WERI-Rb-1 (cell line): Measurements from ENCODE around the gene SLF2.
"Not testable (repeated sequence)": the region's sequence is repeated elsewhere in the genome, so short reads cannot be mapped to it uniquely, and the experiment has no call there.

Experiments
- DNase-seq: peaks from one replicate; pipeline ENCODE4 v3.0.0-alpha.2; 2020
- H3K27ac ChIP-seq: fragments of 250-450 bp; sonication (Bioruptor Pico); 2 replicates; pipeline ENCODE4 v1.5.1; 2020; ENCODE audit warnings: mild to moderate bottlenecking, moderate library complexity
- H3K27me3 ChIP-seq: fragments of 250-450 bp; sonication (Bioruptor Pico); 2 replicates; pipeline ENCODE4 v1.5.1; 2021; ENCODE audit warnings: mild to moderate bottlenecking, low read depth, moderate library complexity; ENCODE audit not compliant: insufficient read depth, severe bottlenecking
- H3K36me3 ChIP-seq: fragments of 250-450 bp; sonication (Bioruptor Pico); 2 replicates; pipeline ENCODE4 v1.5.1; 2020; ENCODE audit warnings: mild to moderate bottlenecking, moderate library complexity
- H3K4me3 ChIP-seq: 2 replicates; pipeline ENCODE4 v1.5.1; 2011; ENCODE audit warnings: low read depth, mild to moderate bottlenecking, control low read depth, low read length
- H3K9me3 ChIP-seq: fragments of 250-450 bp; sonication (Bioruptor Pico); 2 replicates; pipeline ENCODE4 v1.5.1; 2021; ENCODE audit warnings: mild to moderate bottlenecking, moderate library complexity; ENCODE audit not compliant: severe bottlenecking
- TF ChIP-seq, protein P1 (sequence below): IDR thresholded peaks from 2 replicates; pipeline ENCODE4 v1.5.1; 2011; ENCODE audit warnings: low read depth, mild to moderate bottlenecking, control low read depth, inconsistent platforms, low read length

SLF2 gene

DNA sequence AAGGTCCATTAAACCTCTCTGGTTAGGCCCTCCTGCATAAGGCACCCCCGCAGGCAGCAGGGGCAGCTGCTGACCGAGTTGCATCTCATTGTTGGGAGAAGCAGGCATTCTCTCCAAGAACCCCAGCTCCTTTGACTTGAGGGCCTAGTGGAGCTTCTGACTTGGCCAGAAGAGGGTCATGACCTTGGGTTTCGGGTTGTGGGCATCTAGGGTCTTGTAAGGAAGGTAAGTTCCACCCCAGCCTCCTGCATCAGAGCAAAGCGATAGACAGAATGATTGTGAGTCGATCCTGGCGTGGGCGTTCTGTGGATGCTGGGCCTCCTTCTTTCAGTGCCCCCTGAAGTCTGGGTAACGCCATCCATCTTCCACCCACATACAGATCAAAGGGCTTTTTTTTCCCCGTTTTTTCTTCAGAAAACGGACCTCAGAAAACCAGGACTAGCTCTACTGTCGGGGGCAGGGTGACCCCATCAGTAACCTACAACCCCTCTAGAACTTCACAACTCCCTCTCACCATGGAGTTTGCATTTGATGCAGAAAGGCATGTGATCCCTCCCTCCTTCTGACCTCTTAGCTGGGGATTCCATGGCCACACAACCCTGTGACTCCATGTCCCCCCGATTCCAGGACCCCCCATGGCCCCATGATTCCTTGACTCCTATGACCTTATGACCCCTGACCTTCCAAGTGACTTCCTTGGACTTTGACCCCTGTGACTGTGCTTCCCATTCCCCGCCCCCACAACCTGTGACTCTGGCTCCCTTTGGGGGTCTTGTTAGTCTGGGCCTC, 59.5 kb downstream of the SLF2 start:
- Histone ChIP-seq H3K27me3 (no peaks in the 10 kb centered on the region), H3K27ac (no peak overlapping the region), H3K36me3 (no peaks in the 10 kb centered on the region), H3K9me3 (no peaks in the 10 kb centered on the region), H3K4me3 (no peak overlapping the region)
- DNase-seq: no peak
- TF ChIP-seq, protein P1, sequence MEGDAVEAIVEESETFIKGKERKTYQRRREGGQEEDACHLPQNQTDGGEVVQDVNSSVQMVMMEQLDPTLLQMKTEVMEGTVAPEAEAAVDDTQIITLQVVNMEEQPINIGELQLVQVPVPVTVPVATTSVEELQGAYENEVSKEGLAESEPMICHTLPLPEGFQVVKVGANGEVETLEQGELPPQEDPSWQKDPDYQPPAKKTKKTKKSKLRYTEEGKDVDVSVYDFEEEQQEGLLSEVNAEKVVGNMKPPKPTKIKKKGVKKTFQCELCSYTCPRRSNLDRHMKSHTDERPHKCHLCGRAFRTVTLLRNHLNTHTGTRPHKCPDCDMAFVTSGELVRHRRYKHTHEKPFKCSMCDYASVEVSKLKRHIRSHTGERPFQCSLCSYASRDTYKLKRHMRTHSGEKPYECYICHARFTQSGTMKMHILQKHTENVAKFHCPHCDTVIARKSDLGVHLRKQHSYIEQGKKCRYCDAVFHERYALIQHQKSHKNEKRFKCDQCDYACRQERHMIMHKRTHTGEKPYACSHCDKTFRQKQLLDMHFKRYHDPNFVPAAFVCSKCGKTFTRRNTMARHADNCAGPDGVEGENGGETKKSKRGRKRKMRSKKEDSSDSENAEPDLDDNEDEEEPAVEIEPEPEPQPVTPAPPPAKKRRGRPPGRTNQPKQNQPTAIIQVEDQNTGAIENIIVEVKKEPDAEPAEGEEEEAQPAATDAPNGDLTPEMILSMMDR: no peak

DNA sequence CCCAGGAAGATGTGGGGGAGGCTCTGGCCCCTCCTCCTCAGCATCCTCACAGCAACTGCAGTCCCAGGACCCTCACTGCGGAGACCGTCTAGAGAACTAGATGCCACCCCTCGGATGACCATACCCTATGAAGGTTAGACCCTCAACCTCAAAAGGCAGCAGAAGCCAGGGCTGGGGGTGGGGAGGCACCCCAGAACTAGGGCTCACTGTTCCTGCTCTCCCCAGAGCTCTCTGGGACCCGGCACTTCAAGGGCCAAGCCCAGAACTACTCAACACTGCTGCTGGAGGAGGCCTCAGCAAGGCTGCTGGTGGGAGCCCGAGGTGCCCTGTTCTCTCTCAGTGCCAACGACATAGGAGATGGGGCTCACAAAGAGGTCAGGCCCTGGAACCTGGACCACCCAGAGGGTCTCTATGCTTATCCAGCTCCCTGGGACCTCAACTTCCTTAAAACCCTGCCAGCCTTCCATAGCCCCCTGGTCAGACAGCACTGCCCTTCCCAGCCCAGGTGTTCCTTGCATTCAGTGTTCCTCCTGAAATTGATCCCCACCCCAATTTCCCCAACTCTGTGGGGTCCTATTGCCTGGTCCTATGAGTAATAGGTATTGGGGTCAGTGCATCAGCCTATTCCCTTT, 60.3 kb downstream of the SLF2 start:
- H3K4me3 ChIP-seq: no peak overlapping the region
- no peaks in the 10 kb centered on the region for H3K36me3 ChIP-seq
- no peak overlapping the region for H3K27ac ChIP-seq
- no peaks in the 10 kb centered on the region for H3K27me3 ChIP-seq
- H3K9me3 ChIP-seq: no peaks in the 10 kb centered on the region
- DNase-seq: no peak
- TF ChIP-seq, protein P1: no peak

DNA sequence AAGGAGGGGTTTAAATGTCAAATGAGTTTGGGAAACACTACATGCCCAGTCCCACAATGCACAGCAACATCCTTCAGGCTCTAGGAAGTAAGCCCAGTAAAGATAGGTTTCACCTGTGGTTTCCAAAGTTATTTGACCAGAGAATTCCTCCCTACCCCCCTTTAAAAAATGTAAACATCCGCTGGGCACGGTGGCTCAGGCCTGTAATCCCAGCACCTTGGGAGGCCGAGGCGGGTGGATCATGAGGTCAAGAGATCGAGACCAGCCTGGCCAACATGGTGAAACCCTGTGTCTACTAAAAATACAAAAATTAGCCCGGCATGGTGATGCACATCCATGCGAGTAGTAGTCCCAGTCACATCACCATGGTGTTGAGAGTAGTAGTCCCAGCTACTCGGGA, 62.6 kb downstream of the SLF2 start:
- DNase-seq, H3K9me3 ChIP-seq: not testable (repeated sequence)
- H3K36me3 ChIP-seq: peaks cover 12% of the 10 kb centered on the region

DNA sequence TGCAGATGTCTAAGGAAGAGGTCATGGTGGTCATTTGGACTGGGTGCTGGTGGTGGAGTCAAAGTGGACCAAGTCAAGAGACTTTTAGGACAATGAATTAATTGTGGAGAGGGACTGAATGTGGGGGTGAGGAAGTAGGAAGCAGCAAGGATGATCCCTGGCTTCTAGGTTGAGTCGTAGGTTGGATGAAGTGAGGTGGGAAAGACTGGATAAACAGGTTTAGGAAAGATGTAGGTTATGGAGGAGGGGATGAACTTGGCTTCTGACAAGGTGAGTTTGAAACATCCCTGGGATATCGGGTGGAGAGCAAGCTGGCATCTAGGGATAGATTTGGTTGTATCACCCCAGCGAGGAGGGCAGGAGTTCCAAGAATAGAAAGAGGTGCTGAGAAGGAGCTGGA, 64.1 kb downstream of the SLF2 start:
- DNase-seq: no peak
- Histone ChIP-seq H3K27ac (no peak overlapping the region), H3K4me3 (no peak overlapping the region), H3K36me3 (peaks cover 26% of the 10 kb centered on the region), H3K27me3 (no peaks in the 10 kb centered on the region), H3K9me3 (no peaks in the 10 kb centered on the region)
- TF ChIP-seq, protein P1: no peak

More for the DNA sequence above, 62.6 kb downstream of the SLF2 start:
- not testable (repeated sequence) for H3K27me3 ChIP-seq, H3K4me3 ChIP-seq, H3K27ac ChIP-seq

GRCh38 chr10:100977436-100977835, 64.7 kb downstream of the SLF2 start:
- no peak for DNase-seq
- TF ChIP-seq, protein P1: no peak
- H3K27ac ChIP-seq: no peak overlapping the region
- H3K36me3 ChIP-seq: peaks cover 28% of the 10 kb centered on the region
- no peaks in the 10 kb centered on the region for H3K9me3 ChIP-seq
- H3K4me3 ChIP-seq: no peak overlapping the region
- no peaks in the 10 kb centered on the region for H3K27me3 ChIP-seq

- H3K36me3 ChIP-seq: peaks cover 32% of the 10 kb centered on the region
- TF ChIP-seq, protein P1: no peak
- no peak overlapping the region for H3K27ac ChIP-seq
- H3K4me3 ChIP-seq: no peak overlapping the region
- no peaks in the 10 kb centered on the region for H3K9me3 ChIP-seq
- no peak for DNase-seq
- H3K27me3 ChIP-seq: no peaks in the 10 kb centered on the region
Measured at GRCh38 chr10:100978121-100978900, 65.5 kb downstream of the SLF2 start.
